Suppressor macrophage treated with lipopolysaccharide for 4 hours (primary cell): ENCODE measurements around the gene PRPSAP1.

ENCODE experiments used
- DNase-seq: peaks from one replicate; pipeline ENCODE4 v3.0.0-alpha.2; 2020

The PRPSAP1 gene

GRCh38 chr17:76383546-76384221, 30.0 kb upstream of the PRPSAP1 start:
- DNase-seq, result peak; percentile 65

DNA sequence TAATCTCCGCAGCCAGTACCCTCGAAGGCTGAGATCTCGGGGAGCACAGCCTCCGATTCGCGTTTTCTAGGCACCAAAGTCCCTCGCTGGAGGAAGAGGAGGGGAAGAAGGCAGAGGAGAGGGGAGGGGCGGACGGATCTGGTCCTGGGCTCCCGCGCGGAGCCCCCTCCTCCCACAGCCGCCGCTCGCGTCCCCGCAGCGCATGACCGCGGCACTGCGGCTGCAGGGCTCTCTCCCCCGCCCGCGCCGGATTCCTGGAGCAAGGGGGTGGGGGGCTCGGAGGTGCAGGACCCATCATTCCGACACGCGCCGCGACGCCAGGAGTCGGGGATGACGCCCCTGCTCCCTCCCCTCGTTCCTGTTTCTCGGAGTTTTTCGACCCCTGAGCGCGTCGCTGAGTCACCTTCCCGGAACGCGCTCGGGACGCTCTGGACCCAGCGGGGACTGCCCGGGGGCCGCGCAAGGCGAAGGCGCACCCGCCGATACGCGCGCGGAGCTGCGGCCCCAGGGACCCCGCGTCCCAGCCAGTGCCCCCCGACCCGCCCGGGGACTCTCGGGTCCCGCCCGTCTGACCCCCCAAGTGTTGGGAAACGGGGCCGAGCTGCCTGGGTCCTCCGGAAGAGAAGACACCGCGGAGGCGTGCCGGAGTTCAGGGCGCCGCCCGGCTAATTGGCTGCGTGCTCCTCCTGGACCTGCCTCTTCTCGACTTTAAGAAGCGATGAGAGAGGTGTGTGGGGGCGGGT, 29.3 kb upstream of the PRPSAP1 start:
- peak; percentile 80 for DNase-seq

DNA sequence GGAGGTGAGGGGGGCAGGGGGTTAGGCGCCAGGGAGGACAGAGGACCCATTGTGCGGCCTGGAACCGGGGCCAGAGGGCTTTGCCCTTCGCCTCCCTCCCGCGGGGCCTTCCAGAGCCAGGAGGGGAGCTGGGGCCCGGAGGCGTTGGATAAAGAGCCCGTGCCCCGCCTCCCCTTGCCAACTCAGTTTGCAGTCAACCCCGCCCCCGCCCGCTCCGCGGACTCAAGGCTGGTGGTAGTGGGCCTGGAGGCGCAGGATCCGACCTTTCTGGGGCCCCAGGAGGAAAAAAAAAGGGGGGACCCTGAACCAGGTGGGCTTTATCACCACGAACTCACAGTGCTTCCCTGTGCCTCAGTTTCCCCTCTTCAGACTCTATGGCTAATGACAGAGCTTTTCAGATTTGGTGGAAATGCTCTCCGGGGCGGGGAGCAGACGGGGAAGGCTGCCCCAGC, 28.7 kb upstream of the PRPSAP1 start:
- peak; percentile 58 for DNase-seq

DNA sequence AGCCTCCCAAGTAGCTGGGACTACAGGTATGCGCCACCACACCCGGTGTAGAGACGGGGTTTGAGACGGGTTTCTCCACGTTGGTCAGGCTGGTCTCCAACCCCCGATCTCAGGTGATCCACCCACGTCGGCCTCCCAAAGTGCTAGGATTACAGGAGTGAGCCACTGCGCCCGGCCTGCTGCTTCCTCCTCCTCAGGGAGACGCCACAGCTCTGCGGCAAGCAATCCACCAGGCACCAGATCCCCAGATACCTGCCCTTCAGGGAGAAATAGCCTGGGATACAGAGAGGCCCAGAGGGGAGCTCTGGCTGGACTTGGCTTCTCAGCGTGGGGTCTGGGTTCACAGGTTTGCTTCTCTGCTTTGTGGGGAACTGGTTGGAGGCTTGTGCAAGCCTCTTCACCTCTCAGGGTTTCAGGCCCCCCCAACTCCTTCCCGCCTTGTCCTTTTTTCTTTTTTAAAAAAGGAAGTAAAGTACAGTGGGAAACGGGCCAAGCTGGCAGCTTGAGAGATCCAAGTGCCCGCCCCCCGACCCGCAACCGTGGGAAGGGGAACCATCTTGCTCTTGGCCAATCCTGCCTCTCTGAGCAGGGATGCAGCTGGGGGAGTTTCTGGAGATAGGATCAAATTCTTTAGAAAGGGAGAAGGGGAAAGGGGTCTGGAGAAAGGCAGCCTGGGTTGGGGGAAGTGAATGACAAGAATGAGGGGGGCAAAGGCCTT, 28.1 kb upstream of the PRPSAP1 start:
- peak; percentile 74 for DNase-seq

- DNase-seq, result no peak
Observed at GRCh38 chr17:76379646-76380376, 26.1 kb upstream of the PRPSAP1 start.

DNA sequence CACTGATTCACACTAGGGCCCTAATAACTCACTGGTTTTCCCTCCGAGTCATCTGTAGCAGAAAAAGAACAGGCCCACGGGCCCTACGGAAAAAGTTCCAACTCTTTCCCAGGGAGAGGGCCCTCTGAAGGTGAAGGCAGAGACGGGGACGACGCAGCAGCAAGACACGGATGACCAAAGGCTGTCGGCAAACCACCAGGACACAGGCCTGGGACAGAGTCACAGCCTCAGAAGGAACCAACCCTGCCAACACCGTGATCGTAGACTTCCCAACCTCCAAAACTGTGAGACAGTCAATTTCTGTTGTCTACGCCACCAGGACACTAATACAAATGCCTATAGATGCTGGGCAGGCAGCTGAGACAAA, 25.5 kb upstream of the PRPSAP1 start:
- DNase-seq, result no peak

DNA sequence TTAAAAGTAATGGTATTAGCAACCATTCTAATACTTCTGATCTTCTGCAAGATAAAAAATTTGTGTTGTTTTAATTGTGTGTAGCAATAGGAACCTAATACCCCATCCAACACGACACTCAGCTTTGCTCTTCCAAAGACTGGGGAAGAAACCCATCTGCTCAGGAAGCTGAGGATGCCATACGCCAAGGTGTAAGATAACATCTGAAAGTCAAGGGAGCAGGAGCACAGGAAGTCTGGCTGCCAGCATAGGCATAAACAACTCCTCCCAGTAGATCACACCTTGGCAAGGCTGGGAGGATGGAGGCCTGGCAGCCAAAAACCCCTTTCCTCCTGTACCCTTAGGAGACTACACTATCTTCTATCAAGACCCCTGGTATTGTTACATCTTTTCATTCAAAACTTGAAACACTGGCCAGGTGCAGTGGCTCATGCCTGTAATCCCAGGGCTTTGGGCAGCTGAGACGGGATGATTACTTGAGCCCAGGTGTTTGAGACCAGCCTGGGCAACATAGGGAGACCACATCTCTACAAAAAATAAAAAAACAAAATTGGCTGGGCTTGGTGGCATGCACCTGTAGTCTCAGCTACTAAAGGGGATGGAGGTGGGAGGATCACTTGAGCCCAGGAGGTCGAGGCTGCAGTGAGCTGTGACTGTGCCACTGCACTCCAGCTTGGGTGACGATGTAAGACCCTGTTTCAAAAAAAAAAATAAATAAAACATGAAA, 25.0 kb upstream of the PRPSAP1 start:
- DNase-seq, result no peak

GRCh38 chr17:76376318-76377133, 22.8 kb upstream of the PRPSAP1 start:
- DNase-seq, result no peak

DNA sequence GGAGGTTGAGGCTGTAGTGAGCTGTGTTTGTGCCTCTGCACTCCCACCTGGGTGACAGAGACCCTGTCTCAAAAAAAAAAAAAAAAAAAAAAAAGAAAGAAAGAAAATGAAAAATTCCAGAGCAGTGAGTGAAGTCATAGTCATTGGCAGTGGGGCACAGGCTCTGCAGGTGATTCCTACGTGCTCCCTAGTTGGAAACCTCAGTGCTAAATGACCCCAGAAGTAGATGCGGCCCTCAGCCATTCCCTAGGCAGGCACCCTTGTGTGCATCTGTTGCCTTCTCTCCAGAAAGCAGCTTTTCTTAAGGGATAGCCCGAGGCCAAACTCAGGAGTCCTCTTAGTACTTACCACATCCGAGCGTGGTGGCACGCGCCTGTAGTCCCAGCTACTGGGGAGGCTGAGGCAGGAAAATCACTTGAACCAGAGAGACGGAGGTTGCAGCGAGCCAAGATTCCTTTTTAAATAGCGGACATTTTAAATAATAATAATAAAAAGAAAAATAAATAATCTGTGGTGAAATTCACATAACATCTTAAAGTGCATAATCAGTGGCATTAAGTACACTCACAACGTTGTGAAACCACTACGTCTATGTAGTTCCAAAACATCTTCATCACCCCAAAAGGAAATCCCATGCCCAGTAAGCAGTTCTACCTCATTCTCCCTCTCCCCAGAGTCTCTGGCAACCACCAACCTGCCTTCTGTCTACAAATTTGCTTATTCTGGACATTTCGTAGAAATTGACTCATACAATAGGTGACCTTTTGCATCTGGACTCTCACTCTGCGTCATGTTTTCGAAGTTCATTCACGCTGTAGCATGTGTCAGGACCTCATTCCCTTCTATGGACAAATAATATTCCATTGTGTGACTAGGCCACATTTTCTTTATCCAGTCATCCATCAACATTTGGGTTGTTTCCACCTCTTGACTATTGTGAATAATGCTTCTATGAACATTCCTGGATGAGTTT, 18.2 kb upstream of the PRPSAP1 start:
- DNase-seq, result no peak

GRCh38 chr17:76370261-76370993, 16.7 kb upstream of the PRPSAP1 start:
- peak; percentile 31 for DNase-seq

- DNase-seq, result no peak
Observed at GRCh38 chr17:76369804-76370203, 16.1 kb upstream of the PRPSAP1 start.

GRCh38 chr17:76369379-76369778, 15.7 kb upstream of the PRPSAP1 start:
- no peak for DNase-seq

- no peak for DNase-seq
Observed at GRCh38 chr17:76368545-76368944, 14.8 kb upstream of the PRPSAP1 start.

- DNase-seq, result no peak
Observed at GRCh38 chr17:76367642-76368041, 13.9 kb upstream of the PRPSAP1 start.

DNA sequence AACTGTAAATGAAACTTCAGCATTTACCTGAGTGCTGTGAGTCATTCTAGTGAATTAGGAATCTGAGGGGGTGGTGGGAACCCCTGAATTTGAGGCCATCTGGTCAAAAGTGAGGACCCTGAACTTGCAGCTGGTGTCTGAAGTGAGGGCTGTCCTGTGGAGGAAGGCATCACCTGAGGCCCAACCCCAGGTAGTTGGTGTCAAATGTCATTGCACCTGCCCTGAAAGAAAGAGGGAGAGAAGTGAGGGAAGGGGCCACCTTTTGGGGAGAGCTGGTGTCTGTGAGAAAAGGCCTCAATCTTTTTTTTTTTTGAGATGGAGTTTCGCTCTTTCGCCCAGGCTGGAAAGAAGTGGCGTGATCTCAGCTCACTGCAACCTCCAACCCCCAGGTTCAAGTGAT, 12.5 kb upstream of the PRPSAP1 start:
- no peak for DNase-seq

- DNase-seq, result peak; percentile 23
Observed at GRCh38 chr17:76365256-76365903, 11.7 kb upstream of the PRPSAP1 start.

DNA sequence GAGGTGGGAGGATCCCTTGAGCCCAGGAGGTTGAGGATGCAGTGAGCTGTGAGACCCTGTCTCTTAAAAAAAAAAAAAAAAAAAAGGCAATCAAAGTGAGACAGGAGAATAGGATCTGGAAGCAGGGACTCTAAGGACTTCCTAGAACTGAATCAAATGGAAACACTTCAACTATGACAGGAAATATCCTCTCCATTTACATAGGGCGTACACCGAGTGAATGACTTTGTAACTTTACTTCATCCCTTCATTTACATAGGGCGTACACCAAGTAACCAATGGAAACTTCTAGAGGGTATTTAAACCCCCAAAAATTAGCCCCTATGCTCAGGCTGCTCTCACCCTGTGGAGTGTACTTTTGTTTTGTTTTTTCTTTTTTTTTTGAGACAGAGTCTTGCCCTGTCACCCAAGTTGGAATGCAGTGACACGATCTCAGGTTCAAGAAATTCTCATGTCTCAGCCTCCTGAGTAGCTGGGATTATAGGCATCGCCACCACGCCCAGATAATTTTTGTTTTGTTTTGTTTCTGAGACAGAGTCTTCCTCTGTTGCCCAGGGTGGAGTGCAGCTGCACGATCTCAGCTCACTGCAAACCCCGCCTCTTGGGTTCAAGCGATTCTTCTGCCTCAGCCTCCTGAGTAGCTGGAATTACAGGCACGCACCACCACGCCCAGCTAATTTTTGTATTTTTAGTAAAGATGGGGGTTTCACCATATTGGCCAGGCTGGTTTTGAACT, 9.6 kb upstream of the PRPSAP1 start:
- DNase-seq, result no peak

DNA sequence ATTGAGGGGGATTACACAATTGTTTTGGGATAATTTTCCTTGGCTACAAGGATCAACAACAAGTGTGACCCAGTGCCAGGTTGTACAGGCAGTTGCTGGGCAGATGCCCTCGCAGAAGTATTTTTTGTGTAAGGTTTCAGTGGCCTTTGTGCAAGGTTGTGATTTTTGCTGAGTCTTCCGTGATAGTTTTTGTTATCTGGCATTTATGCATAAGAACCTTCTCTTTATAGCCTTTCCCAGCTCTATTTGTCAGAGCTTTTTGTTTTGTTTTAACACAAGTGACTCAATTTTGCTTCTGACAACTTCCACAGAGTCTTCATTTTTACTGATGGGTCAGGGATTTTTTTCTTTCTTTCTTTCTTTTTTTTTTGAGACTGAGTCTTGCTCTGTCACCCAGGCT, 6.7 kb upstream of the PRPSAP1 start:
- DNase-seq, result no peak
